22Rv1 (cell line): ENCODE data around the gene HLCS.

Experiments used
- H3K27ac ChIP-seq: fragments of 450-650 bp; 2 replicates; pipeline ENCODE4 v1.5.1; 2017
- ZFX ChIP-seq: fragments of 450-650 bp; IDR thresholded peaks from 2 replicates; pipeline ENCODE4 v1.6.1; 2017; ENCODE audit warnings: antibody characterized with exemption, borderline replicate concordance
- TF ChIP-seq, protein P1 (sequence below): fragments of 450-650 bp; IDR thresholded peaks from 2 replicates; pipeline ENCODE4 v1.5.1; 2017; ENCODE audit warnings: mild to moderate bottlenecking

Gene HLCS

DNA sequence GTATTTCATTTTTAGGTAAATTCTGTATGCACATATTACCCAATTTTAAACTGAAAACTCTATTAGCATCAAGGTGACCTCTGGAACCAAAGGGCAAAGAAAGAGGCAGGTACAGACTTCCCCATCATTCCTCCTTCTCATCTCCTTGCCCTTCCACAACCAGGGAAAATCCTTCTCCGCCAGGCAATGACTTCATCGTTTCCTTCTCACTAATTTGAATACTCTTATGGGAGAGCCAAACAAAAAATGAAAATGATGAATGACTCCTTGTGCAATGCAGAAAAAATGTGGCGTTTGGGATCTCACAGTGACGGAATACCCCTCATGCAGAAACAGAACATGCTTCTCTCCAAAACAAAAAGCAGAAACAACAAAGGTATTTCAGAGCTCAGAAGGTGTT is 83.7 kb downstream of the HLCS start:
- TF ChIP-seq ZFX = no peak
- TF ChIP-seq, protein P1, sequence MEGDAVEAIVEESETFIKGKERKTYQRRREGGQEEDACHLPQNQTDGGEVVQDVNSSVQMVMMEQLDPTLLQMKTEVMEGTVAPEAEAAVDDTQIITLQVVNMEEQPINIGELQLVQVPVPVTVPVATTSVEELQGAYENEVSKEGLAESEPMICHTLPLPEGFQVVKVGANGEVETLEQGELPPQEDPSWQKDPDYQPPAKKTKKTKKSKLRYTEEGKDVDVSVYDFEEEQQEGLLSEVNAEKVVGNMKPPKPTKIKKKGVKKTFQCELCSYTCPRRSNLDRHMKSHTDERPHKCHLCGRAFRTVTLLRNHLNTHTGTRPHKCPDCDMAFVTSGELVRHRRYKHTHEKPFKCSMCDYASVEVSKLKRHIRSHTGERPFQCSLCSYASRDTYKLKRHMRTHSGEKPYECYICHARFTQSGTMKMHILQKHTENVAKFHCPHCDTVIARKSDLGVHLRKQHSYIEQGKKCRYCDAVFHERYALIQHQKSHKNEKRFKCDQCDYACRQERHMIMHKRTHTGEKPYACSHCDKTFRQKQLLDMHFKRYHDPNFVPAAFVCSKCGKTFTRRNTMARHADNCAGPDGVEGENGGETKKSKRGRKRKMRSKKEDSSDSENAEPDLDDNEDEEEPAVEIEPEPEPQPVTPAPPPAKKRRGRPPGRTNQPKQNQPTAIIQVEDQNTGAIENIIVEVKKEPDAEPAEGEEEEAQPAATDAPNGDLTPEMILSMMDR = no peak
- no peak overlapping the region for H3K27ac ChIP-seq

- TF ChIP-seq, protein P1 = no peak
- TF ChIP-seq ZFX = no peak
- H3K27ac ChIP-seq = no peak overlapping the region
Measured at GRCh38 chr21:36881228-36881627, 85.2 kb downstream of the HLCS start.

- no peak overlapping the region for H3K27ac ChIP-seq
Measured at GRCh38 chr21:36879827-36880226, 86.6 kb downstream of the HLCS start.

DNA sequence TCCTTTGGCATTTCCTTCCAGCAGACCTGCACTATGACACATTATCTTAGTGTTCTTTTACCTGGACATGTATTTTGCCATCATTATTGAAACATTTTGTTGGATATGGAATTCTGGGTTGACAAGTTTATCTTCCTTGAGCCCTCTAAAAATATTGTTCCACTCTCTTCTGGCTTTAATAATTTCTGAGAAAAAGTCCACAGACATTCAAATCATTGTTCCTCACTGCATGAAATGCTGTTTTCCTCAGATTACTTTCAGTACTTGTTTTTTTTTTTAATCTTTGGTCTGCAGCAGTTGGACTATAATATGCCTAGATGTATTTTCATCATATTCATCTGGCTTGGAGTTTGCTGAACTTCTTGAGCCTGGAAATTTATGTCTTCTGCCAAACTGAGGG is 88.7 kb downstream of the HLCS start:
- no peak overlapping the region for H3K27ac ChIP-seq
- TF ChIP-seq, protein P1 = no peak
- TF ChIP-seq ZFX = no peak

More at GRCh38 chr21:36879827-36880226, 86.6 kb downstream of the HLCS start:
- no peak for TF ChIP-seq ZFX
- TF ChIP-seq, protein P1 = no peak

DNA sequence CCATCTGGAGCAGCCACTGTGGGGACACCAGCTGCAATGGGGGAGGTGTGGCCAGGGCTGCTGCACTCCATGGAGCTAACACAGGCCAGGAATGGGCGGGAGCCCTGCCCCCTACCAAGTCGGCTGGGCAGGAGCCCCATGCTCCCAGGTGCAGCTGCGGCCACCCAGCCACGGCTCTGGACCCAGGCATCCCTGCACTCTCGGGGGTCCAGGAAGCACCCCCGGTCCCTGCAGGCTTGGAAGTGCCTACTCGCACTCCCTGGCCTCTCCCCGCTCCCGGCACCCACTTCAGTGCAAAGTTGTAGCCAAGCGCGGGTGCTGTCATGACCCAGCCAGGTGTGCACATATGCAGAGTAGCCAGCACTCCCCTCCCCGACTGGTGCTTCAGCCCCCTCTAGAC is 91.8 kb downstream of the HLCS start:
- TF ChIP-seq, protein P1 = no peak
- no peak for TF ChIP-seq ZFX
- no peak overlapping the region for H3K27ac ChIP-seq

- TF ChIP-seq, protein P1 = no peak
- TF ChIP-seq ZFX = no peak
Measured at GRCh38 chr21:36873513-36873912, 93.0 kb downstream of the HLCS start.

GRCh38 chr21:36867291-36867905 is 99.1 kb downstream of the HLCS start:
- TF ChIP-seq, protein P1 = no peak
- TF ChIP-seq ZFX = no peak
- no peak overlapping the region for H3K27ac ChIP-seq

More at GRCh38 chr21:36873513-36873912, 93.0 kb downstream of the HLCS start:
- no peak overlapping the region for H3K27ac ChIP-seq
